HG03520 (cell line): Measurements from ENCODE around the gene RUFY1.

Experiments
- ATAC-seq: cut with Tn5 transposase; IDR thresholded peaks from one replicate; pipeline ENCODE4 v1.9.1; 2021; ENCODE audit warnings: mild to moderate bottlenecking, moderate library complexity; ENCODE audit not compliant: unreplicated experiment

Gene RUFY1

DNA sequence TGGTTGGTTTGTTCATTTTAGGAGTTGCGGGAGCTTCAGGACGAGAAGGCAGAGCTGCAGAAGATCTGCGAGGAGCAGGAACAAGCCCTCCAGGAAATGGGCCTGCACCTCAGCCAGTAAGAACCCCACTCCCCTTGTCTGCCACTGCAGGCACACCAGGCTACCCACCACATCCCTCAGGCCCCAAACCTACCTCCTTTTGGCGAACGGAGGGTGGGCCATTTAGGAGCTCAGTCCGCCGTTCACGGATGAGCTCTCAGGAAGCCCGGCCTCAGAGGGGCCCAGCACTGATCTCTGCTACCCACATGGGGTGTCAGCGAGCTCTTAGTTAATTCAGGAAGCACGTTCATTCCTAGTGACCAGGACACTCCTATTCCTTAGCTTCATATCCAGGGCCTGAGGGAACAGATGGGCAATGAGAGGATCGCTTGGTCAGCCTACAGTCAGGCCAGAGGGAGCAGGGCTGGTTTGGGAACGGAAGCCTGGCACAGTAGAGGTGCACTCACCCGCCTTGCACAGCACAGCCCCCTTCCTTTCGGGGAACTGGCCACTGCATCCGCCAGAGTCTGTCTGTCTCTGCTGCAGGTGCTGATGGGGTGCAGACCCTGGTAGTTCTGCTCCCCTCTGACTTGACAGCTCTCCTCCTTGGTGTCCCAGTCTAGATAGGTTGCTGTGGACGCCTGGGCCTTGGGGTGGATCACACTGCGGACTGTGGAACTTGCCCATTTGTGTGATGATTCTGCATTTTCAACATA is 51.7 kb downstream of the RUFY1 start:
- ATAC-seq = no peak

DNA sequence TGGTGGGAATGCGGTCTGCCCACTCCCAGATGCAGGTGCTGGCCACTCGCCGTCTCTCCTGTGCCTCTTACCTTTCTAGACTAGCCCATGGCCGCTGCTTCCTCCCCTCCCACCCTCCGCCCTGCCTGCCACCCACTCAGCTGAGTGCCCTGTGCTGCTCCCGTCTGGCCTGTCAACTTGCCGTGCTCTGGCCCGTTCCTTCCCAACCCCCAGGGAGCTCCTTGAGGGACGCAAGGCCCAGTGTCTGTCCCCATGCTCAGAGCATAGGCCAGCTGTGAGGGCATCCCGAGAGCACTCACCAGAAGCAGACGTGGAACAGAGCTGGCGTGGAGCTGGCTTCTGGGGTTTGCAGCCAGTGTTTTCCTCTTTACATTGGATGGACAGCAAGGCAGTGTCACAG is 53.0 kb downstream of the RUFY1 start:
- ATAC-seq = no peak

DNA sequence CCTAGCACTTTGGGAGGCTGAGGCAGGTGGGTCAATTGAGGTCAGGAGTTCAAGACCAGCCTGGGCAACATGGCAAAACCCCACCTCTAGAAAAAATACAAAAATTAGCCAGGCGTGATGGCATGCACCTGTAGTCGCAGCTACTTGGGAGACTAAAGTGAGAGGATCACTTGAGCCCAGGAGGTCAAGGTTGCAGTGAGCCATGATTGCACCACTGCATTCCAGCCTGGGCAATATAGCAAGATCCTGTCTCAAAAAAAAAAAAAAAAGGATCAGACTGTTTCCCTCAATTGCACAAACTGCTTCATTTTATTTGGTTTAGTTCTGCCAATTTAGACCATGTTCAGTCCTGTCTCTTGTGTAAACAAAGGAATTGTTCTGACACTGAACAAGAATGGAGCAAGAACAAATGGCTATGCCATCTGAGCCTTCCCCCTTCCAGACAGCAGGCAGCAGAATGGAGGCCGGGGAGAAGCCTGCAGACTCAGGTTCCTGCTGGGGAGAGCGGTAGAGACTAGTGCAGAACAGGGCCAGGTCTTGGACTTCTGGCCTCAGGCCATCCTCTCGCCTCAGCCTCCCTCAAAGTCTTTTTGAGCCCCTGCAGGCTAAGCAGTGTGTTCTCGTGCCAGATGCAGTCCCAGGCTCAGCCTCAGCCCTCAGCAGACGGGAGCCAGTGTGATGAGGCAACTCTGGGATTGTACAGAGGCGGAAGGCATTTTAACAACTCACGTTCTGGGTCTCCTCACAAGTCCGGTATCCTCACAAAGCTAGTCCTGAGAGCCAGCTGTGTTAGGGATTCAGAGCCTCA is 54.9 kb downstream of the RUFY1 start:
- ATAC-seq = no peak

DNA sequence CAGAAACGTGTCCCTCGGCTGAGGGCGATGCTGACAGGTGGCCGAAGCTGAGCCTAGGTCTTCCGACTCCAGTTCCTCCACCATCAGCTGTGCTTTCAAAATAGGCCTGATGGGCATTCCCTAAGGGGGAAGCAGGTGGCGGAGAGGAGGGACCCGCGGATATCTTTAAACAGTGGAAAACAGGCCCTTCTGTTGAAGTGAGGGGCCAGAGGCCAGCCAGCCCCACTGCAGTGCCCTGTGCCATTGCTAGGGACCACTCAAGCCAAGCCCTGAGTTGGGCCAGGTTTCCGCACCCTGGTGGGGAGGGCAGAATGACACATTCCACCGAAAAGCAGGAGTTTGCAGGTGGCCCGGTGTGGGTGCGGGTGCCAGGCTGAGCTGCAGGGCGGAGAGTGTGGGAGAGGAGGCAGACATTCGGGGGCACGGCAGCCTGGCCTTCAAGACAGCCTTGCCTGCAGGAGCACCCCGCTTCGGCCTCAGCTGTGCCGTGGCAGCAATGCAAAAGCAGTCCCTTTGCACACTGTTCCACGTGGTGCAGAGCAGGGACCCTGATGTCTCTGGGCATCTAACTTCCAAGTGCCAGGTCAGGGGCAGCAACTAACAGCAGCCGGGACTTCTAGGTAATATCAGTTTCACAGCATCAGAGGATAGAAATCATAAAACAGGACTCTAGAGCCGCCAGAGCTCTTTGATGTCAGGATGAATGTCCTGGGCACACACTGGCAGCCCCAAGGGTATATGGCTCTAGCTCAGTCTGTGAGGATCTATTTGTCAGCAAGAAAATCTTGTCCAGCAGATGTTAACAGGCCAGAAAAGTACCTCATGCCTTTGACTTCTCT is 55.9 kb downstream of the RUFY1 start:
- no peak for ATAC-seq

DNA sequence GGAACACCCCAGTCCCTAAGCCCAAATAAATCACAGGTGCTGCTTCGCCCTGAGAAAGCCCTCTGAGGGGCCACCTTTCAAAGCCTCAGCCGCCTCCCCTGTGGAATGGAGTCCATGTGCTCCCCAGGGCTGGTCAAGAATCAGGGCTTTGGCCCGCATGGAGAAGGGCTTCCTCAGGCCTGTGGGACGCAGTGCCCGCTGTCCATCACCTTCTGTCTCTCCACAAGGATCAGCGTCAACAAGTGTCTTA is 56.5 kb downstream of the RUFY1 start:
- ATAC-seq = no peak

DNA sequence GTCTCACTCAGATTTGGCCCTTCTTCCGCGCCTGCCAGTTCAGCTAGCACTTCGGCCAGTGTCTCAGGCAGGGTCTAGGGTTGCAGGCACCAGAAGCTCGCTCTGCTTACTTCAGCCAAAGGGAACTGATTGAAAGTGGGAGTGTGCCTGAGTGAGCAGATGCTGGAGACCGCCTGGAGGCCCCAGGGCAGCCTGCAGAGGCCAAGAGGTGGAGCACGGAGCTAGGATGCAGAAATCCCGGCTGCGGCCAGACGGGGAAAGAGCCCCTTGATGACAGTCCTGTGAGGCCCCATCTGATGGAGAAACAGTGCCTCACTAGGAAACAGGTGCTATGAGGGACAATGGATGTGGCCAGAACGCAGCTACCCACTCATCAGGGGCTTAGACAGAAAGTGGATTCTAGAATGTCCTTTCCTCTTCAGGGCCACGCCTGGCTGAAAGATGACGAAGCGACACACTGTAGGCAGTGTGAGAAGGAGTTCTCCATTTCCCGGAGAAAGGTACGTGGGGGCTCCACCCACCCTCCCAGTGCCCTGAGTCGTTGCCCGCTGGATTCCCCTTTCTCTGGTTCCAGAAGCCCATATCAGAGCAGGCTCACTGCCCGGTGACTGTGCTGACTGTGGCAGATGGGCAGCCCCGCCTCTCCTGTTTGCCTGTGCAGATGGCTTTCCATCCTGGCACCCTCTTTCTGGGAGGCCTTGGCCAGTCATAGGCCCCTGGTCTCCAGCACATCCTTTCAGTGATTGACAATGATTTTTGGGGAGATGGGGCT is 57.0 kb downstream of the RUFY1 start:
- no peak for ATAC-seq

DNA sequence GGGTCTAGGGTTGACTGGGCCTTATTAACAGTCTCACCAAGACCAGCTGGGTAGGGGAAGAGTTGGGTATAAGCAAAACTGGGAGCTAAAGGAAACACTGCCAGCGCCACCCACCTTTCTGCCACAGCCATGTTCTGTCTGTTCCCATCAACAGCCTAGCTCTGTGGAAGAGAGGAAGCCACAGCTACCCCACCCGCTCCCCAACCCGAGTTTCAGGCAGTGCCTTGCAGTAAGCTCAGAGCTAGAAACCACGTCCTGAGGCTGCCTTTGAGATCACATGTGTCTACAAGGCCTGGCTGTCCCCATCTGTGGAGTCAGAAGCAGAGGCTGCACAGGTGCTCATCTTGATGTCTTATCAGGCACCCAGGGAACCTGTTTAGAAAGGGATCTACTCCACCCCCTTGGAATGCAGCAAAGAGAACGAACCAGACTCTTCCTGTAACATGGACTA is 57.8 kb downstream of the RUFY1 start:
- no peak for ATAC-seq

DNA sequence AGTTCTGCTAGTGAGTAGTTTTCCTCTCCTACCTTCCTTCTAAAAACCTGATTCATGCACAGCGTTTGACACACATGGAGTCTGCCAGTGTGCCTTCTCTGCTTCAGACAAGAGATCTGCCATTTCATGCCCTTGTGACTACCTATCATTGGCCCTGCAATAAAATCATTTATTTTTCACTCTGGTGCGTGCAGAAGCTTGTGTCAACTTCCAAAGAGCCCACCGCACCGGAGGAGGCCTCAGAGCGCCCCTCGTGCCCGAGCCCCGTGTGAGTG is 59.4 kb downstream of the RUFY1 start:
- ATAC-seq = no peak

DNA sequence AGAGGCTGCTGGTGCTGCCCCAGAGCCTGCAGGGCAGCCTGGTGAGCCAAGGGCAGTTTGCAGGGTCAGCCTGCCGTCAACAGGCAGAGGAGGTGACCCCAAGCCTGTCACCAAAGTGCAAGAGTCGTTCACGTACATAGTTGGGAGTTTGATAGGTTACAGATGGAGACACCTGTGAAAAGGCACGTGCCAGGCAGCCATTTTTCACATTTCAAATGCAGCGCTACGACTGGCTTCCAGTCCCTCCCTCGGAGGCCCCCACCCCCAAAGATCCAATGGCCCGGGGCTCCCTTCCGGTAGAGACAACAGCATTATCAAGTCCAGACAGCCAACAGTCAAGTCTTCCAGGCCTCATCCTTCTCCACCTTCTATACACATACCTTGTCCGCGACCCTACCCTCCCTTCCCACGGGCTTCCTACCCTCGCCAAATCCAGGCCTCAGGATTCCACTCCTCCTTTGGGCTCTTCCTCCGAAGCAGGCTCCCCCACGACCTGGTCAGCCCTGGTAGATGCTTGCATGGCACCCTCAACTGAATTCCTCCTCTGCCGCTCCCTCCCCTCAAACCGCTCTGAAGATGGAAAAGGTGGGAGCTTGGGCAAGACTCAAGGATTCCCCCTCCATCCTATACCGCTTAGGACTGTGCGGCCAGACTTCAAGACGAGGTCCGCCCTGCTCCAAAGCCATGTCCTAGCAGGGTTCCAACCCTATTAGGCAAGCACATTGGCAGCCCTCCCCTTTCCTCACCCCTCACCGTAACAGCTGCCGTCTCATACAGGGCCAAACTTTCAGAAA is 60.0 kb downstream of the RUFY1 start:
- no peak for ATAC-seq

DNA sequence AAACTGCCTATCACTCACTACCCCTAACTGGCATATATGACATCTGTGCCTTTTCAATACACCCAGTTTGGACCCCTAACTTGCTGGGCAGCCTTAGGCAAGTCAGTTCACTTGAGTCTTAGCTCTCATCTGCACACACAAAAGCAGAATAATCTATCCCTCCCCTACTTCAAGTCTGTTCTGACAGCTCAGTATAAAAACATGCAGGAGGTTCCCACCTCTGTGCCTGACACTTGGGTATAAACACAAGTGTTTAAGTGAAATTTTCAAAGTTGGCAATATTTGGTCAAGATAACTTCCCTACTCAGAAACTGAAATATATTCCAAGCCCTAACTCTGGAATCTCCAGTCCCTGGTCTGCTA is 60.5 kb downstream of the RUFY1 start:
- no peak for ATAC-seq

DNA sequence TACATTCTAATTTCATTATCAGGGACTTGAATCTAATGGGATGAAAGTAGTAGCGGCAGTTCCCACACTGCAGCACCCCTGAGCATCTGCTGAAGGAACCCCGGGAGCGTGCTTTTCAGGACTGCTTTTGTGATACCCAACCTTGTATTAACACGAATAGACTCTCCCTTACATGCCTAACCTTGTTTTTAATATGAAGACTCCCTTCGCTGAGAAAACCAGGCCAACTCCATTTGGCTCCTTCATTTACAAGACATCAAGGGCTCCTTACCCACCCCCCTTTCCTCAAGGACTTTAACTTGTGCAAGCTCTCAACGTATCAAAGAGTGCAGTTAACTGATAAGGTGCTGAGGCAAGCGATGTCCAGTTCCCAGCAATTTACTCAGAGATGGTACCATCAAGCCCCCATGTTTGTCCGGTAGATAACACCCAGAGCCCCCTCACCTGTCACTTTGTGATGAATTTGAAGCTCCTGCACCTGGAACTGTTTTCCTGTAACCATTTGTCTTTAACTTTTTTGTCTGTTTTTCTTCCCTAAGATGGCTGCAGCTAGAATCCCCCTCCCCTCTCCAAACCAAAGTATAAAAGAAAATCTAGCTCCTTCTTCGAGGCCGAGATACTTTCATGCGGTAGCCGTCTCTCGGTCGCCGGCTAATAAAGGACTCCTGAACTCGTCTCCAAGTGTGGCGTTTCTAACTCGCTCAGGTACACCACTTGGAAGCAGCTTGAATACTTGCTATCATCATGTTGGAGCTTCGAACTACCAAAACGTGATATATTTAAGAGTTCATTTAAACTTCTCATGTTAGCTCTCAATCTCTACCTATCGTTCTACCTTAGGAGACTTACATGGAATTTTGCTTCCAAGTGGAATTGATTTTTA is 62.5 kb downstream of the RUFY1 start:
- no peak for ATAC-seq

DNA sequence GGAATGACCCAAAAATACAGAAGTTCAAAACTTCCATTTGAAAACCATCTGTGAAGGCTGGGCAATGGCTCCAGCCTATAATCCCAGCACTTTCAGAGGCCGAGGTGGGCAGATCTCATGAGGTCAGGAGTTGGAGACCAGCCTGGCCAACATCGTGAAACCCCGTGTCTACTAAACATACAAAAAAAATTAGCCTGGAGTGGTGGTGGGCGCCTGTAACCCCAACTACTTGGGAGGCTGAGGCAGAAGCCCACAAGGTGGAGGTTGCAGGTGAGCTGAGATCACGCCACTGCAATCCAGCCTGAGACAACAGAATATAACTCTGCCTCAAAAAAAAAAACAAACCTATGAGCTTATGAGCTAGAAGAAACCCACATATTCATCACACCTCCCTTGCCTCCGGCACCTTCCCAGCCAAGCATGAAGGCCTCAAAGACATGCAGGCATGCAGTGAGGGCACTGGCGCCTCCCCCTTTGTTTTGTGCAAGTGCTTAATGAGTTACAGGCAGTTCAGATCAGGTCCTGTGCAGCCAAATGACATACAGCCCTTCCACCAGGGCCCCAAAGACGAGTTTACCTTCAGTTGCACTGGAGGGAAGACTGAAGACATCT is 63.2 kb downstream of the RUFY1 start:
- no peak for ATAC-seq

DNA sequence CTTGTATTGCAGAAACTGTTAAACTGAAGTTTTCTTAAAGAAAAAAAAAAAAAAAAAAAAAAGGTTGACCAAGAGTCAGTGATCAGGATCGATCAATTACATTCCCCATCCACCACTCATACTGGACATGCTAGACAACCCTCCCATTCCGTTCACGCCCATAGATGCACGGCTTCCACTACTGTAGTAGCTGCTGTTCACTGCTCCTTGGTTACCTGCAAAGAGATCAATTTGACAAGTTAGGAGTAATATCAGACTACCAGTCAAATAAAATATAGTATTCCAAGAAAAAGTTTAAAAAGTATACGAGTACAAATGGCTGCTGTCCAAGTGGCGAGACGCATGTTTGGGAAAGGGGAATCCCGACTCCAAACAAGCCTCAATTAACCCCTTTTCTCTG is 64.4 kb downstream of the RUFY1 start:
- ATAC-seq = no peak

DNA sequence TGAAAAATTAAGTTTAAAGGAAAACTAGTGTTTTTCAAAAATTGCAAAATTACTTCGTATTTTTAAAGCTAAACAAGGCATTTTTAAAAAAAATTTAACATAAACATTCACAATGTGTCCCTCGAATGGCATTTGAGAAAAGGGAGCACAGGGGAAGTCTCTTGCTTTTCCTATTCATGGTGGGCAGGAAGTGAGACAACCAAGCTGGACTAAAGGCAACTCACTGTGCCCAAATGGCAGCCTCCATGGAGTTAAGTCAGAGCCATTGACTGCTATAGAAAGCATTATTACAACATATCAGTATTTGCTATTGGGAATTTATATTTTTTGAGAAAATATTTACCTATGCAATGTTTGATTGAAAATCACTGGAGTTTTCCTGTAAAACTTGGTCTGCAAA is 64.8 kb downstream of the RUFY1 start:
- no peak for ATAC-seq

DNA sequence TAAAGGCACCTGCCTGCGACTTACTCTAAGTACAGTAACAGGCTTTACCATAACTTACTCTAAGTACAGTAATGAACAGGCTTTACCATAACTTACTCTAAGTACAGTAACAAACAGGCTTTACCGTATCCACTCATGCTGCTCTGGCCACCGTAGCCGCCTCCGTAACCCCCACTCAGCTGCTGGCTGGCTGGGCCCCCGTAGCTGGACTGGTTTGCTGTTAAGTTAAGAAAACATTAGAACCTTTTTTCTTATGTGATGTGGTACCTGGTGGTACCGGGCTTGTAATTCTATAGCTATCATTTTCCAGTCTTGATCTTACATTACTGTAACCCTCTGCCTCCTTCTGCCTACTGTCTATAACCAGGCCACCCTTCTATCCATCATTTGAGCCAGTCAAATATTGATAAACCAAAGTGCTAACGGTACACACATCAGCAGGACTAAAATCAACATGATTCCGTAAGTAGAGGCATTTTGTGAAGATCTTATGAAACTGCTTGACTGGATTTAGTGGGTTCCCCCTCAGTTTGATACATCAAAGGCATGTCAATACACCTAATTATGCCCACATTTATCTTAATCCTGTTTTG is 65.7 kb downstream of the RUFY1 start:
- no peak for ATAC-seq

DNA sequence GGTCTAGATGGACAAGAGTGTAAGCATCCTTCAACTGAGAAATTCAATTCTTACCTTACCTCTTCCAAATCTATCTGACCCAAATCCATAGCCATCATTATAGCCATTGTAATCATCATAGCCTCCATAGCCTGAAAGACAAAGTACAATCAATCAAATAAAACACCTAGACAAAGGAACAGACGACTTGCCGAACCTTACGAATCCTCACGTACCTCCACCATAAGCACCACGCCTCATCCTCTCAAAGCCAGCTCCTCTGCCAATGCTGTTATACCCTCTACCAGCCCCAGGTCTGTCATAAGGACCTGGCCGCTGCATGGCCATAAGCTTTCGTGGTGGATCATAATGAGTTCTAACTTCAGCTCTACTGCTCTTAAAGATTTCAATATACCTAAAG is 67.6 kb downstream of the RUFY1 start:
- ATAC-seq = no peak

DNA sequence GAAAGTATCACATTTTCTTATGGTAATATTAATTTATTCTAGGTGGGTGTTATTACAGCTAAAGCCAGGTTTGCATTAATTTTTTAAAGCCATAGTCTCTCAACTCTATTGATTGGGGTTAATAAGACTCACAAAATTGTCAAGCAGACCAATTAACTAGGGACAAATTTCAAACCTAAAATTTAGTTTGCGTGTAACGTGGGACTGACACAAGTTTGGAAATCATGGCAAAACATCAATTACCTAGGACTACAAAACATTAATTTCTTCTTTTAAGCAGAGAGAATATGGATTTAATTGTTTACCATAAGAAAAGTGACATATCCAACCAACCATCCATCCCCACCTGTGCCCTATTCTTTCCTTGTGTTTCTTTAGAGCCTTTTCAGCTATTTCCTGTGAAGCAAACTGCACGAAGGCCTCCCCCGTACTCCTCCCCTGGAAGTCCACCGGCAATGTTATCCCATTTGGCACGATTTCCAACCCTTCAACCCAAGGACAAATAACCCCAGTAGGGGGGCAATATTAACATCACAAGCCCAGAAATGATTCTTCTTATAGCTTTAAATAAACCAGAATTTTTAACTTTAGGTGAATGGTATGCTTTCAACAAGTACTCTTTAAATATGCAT is 68.7 kb downstream of the RUFY1 start:
- ATAC-seq = no peak

DNA sequence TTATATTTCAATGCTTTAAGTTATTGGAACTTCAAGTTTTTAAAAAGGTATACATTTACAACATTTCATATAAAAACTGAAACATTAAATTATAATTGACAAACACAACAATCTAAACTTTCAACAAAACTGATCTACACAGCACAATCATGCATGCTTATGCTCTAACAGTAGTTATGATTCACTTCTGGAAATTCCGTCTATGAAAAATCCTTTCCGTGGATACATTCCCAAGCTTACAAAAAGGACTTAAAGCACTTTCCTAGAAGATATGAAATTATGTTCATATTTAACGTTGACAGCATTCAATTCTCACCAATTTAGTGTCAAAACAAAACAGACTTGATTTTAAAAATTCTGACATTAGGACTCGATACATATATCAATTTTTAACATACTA is 69.4 kb downstream of the RUFY1 start:
- no peak for ATAC-seq
